Peyer's patch (tissue), 4 donors: ENCODE results near the gene SLC44A4.

Experiments used
- POLR2A ChIP-seq, 2 donors: fragments of 450-650 bp; IDR thresholded peaks; one replicate each; pipeline ENCODE4 v1.5.1; 2017; ENCODE audit warnings: antibody characterized with exemption in 2 of 2, mild to moderate bottlenecking in 2 of 2, moderate library complexity in 2 of 2
- TF ChIP-seq, protein P1 (sequence below), 6 experiments: fragments of 450-650 bp in 4 of 6; fragments of 200-600 bp in 2 of 6; sonication (generic) in 1 of 6; IDR thresholded peaks; one replicate each; pipeline ENCODE4 v1.5.1; 2017 to 2019; ENCODE audit warnings: antibody characterized with exemption in 6 of 6, mild to moderate bottlenecking in 3 of 6, moderate library complexity in 1 of 6

DNA sequence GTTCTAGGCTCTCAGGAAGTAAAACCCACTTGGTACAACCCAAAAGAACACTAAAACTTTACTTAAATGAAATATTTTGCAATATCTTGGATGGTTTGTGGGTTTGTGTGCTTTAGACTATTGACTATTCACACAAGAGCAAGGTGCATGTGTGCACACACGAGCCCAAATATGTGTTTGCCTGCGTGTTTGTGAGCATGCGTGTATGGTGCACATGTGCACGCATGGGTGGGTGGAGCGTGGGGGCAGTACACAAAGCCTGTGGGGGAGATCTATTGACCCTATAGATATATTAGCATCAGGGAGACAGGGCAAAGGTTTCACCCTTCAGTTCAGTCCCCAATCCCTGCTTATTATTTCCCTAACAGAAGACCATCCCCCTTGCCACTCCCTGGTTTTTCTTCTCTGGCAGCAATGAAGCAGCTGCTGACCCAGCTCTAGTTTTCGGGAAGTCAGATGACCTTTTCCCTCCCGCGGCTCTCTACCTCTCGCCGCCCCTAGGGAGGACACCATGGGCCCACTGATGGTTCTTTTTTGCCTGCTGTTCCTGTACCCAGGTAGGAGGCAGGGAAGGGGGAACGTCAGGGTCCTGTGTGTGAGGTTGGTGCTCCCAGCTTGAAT, 48.6 kb upstream of the SLC44A4 start, which contains the start of gene C2:
- TF ChIP-seq, protein P1, sequence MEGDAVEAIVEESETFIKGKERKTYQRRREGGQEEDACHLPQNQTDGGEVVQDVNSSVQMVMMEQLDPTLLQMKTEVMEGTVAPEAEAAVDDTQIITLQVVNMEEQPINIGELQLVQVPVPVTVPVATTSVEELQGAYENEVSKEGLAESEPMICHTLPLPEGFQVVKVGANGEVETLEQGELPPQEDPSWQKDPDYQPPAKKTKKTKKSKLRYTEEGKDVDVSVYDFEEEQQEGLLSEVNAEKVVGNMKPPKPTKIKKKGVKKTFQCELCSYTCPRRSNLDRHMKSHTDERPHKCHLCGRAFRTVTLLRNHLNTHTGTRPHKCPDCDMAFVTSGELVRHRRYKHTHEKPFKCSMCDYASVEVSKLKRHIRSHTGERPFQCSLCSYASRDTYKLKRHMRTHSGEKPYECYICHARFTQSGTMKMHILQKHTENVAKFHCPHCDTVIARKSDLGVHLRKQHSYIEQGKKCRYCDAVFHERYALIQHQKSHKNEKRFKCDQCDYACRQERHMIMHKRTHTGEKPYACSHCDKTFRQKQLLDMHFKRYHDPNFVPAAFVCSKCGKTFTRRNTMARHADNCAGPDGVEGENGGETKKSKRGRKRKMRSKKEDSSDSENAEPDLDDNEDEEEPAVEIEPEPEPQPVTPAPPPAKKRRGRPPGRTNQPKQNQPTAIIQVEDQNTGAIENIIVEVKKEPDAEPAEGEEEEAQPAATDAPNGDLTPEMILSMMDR (IDR thresholded peaks at IDR 0.05) = no peak
- no peak for TF ChIP-seq POLR2A (IDR thresholded peaks at IDR 0.05)
